DND-41 (cell line): ENCODE measurements around the gene MAST3.

Experiments
- CTCF ChIP-seq: IDR thresholded peaks from 2 replicates; pipeline ENCODE4 v1.5.1; 2012; ENCODE audit warnings: borderline replicate concordance, low read length, moderate library complexity, mild to moderate bottlenecking; ENCODE audit not compliant: poor library complexity, severe bottlenecking; ENCODE audit errors: extremely low read depth
- EZH2 ChIP-seq: IDR thresholded peaks from 3 replicates; pipeline ENCODE4 v1.6.1; 2012; ENCODE audit warnings: borderline replicate concordance, low read depth, mild to moderate bottlenecking, moderate library complexity, low read length, inconsistent platforms; ENCODE audit not compliant: severe bottlenecking

- no peak for TF ChIP-seq CTCF
- TF ChIP-seq EZH2 = no peak
Observed at GRCh38 chr19:18130523-18131242, 33.1 kb downstream of the MAST3 start.
